COLO668 (cell line): Measurements from ENCODE around the gene TNNC2.
"Not testable (repeated sequence)": the region's sequence is repeated elsewhere in the genome, so short reads cannot be mapped to it uniquely, and the experiment has no call there.

ENCODE experiments used
- DNase-seq: peaks from one replicate; lab custom pipeline; 2025; ENCODE audit not compliant: unreplicated experiment; lab: John Stamatoyannopoulos, UW

The TNNC2 gene

GRCh38 chr20:45827030-45827652, at the start of gene TNNC2:
TNNC2 (minus strand) TSS chr20:45827312; CDS start chr20:45827248, 64 bp downstream.
- DNase-seq, result no peak

- DNase-seq, result no peak
Observed at GRCh38 chr20:45874576-45874975, 47.5 kb upstream of the TNNC2 start.

DNA sequence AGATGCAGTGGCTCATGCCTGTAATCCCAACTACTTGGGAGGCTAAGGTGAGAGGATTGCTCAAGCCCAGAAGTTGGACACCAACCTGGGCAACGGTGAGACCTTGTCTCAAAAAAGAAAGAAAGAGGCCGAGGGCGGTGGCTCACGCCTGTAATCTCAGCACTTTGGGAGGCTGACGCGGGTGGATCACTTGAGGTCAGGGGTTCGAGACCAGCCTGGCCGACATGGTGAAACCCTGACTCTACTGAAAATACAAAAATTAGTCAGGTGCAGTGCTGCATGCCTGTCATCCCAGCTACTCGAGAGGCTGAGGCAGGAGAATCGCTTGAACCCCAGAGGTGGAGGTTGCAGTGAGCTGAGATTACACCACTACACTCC, 47.0 kb upstream of the TNNC2 start:
- DNase-seq, result not testable (repeated sequence)

GRCh38 chr20:45873409-45874103, 46.4 kb upstream of the TNNC2 start:
- no peak for DNase-seq

DNA sequence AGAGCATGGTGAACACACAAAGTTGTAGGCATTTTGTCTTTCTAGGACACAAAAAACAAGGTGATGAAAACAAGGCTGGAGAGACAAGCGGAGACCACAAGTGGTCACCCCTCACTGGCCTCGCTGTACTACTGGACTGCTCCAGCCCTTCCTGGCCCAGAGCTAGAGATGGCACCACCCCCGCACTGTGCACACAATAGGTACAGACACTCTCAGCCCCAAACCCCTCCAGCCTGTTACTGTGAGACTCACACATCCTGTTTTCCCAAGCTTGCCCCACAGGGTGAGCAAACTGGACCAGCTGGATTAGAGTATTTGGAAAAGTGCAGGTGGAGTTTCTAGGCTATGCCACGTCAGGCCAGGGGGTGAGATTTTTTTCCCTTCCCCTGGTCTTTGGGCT, 45.5 kb upstream of the TNNC2 start:
- DNase-seq, result no peak

DNA sequence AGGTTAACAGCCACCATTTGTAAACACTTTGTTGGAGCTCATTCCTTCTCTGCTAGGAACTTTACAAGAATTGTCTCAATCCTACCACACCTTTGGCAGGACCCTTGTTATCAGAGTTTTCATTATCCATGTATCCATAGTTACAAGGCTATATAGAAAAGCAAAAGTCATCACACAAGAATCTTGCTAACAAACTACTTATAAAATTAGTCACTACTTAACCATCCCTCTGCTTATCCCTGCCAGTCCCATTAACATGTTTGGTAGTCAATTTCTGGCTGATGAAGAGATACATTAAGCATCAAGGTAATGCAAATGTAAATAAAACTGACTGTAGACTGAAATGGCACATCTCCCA, 40.7 kb upstream of the TNNC2 start:
- DNase-seq, result no peak

DNA sequence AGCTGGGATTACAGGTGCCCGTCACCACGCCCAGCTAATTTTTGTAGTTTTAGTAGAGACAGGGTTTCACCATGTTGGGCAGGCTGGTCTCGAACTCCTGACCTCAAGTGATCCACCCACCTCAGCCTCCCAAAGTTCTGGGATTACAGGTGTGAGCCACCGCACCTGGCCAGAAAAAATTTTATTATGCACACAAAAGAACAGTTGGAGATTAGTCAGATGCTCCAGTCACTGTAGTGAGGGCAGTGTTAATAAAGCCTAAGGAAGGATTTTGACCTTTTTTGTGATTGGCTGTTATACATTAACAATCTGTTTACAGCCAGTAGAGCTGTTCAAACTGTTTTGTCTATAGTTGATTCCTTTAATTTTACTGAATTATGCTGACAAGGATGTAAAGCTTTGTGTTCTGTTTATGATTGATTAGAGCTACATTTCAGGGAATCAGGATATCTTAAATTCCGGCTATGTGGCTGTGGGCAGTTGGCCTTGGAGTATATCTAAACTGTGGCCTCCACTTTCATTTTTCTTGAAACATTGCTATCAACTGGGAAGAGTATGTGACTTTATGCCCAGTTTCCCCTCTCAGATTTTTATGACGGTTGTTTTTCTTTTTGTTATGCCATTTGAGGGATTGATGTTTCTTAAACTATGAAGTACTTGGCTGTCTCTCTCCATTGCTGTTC, 40.2 kb upstream of the TNNC2 start:
- DNase-seq, result no peak

- no peak for DNase-seq
Observed at GRCh38 chr20:45866454-45866853, 39.3 kb upstream of the TNNC2 start.

- DNase-seq, result no peak
Observed at GRCh38 chr20:45863543-45864470, 36.7 kb upstream of the TNNC2 start.

DNA sequence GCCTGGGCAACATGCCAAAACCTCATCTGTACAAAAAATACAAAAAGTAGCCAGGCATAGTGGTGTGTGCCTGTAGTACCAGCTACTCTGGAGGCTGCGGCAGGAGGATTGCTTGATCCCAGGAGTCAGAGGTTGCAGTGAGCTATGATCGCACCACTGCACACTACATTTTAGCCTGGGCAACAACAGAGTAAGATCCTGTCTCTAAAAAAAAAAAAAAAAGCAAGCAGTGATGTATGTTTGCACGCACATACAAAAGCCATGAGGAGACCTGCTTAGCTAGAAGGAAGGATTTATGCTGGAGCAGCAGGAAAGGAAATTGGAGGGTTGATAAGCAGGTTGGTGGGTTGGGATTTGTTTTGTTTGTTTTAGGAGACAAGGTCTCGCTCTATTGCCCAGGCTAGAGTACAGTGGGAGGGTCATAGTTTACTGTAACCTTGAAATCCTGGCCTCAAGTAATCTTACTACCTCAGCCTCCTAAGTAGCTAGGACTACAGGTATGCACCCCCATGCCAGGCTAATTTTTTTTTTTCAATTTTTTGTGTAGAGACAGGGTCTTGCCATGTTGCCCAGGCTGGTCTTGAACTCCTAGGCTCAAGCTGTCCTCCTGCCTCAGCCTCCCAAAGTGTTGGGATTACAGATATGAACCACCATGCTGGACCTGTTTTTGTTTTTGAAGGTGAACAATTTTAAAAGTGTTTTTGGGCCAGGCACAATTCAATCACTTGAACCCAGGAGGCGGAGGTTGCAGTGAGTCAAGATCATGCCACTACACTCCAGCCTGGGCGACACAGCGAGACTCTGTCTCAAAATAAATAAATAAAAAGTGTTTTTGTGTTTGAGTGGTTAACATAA, 34.3 kb upstream of the TNNC2 start:
- peak; percentile 79 for DNase-seq

- no peak for DNase-seq
Observed at GRCh38 chr20:45860560-45861220, 33.6 kb upstream of the TNNC2 start.

- DNase-seq, result no peak
Observed at GRCh38 chr20:45859916-45860315, 32.8 kb upstream of the TNNC2 start.

DNA sequence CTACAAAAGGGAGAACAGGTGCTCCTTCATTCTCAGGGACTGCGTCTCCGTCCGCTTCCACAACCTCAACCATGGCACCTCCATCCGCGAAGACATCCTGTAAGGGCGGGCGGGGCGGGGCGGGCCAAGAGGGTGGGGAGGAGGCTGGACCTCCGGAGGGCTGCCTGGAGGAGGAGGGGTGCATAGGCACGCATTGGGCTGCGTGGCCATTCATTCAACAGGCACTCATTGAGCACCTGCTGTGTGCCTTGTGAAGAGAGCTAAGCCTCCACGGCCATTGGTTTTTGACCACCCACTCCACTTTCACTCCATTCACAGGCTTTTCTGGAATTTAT, 30.7 kb upstream of the TNNC2 start:
- DNase-seq, result peak; percentile 49

DNA sequence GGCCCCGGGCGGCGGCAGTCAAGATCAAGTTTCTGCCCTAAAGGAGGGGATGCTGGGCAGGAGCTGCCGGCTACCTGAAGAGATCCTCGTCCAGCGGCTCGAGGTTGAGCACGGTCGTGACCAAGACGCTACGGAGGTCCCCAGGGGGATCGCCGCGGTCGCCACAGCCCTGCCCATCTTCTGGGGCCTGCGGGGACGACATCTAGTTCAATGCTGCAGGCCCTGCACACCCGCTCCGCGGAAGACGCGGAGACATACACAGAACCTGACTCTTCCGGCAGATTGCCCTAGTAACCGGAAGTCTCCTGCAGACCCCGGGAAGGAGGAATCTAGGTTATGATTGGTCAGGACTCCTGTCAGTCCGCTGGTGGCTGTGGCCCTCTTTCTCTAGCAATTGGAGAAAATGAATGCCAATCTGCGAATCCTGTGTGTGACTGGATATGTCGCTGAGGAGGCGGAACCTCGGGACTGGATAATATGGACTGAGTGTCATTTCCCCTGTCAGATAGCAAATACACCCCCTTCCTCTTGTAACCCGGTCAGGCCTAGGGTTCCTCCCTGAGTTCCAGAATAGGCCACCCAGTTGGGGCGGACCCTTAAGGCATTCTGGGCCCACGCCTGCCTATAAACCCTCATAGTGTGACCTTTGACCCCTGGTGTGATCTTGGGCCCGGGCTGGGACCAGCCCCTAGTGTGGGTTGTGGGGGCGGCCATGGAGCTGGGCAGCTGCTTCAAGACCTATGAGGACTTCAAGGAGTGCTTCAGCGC, 30.2 kb upstream of the TNNC2 start, which contains the start of the genes ACOT8 and ZSWIM3:
Gene ACOT8, minus strand, starts transcription at position 279 of the 768 bp plus-strand sequence. Its CDS starts 77 bp downstream, at position 202.
Gene ZSWIM3, plus strand, starts transcription at position 501 of the 768 bp plus-strand sequence. Its CDS starts 212 bp downstream, at position 713.
- peak; percentile 98 for DNase-seq

DNA sequence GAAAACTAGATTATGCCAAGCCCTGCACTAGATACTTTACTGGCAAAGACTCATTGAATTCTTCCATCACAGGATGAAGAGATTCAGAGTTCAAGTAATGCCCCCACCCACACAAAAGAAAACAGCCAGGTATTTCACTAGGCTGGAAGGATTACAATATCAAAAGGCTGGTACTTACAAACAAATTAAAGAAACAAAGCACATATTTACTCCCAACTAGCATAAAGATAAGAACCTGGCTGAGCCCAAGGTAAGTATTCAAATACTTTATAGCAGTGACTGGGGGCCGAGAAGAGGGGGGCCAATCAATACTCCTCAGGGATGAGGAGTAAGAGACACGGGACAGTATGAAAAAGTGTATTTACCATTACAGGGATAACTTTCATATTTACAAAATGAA, 26.4 kb upstream of the TNNC2 start:
- DNase-seq, result no peak

GRCh38 chr20:45852326-45852725, 25.2 kb upstream of the TNNC2 start:
- no peak for DNase-seq

- DNase-seq, result no peak
Observed at GRCh38 chr20:45851501-45851900, 24.4 kb upstream of the TNNC2 start.

- DNase-seq, result no peak
Observed at GRCh38 chr20:45850926-45851325, 23.8 kb upstream of the TNNC2 start.

GRCh38 chr20:45850238-45850637, 23.1 kb upstream of the TNNC2 start:
- no peak for DNase-seq
